Glomerular visceral epithelial cell (primary cell): Measurements from ENCODE around the gene ADTRP.
"Not testable (repeated sequence)": the region's sequence is repeated elsewhere in the genome, so short reads cannot be mapped to it uniquely, and the experiment has no call there.

ENCODE experiments used
- DNase-seq: peaks from one replicate; pipeline ENCODE4 v3.0.0-alpha.2; 2016; ENCODE audit errors: extremely low spot score

The ADTRP gene

DNA sequence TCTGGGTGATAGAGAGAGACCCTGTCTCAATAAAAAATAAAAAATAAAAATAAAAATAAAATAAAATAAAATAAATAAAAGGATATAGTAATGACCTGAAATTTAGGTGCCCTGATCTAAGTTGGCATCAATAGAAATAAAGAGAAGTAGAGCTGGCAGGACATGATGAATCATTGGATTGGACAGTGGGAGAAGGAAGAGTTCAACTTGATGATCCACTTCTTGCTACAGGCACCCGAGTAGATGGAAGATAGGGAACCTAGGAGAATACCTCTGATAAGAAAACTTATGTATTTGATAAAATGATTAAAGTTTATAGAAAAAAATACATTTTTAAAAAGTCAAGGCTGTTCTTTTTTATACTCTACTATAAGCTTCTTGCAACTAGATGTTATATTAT, 79.0 kb downstream of the ADTRP start:
- DNase-seq: no peak

DNA sequence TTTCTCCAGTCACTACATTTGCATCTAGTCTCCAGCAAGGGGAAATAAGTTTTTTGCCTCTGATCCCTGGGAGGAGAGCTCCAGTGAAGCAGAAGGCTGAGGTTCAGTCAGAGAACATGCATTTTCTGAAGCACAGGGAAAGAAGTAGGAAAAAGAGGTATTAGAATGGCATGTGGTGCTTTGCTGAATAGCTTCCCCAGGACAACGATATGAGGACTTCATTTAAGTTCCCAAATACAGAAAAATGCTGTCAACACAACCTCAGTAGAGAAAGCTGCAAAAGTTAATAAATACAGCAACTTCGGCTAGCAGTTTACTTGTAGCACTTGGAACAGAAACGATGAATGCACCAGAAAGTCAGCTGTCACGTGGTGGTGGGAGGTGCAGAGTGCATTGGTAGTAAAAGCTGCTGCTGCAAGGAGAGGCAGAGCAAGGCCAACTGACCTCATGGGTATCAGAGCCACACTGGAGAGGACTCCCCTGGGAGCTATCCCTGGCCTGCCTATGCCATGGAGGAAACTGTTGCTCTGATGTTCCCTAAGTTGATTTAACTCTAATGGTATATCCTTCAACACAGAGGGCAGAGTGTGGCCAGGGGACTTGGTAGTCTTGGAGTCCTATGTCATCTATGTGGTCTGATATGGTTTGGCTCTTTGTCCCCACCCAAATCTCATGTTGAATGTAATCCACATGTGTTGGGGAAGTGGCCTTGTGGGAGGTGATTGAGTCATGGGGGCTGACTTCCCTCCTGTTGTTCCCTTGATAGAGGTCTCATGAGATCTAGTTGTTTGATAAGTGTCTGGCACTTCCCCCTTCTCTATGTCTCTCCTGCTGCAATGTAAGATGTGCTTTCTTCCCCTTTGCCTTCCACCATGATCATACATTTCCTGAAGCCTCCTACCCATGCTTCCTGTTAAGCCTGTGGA, 85.9 kb downstream of the ADTRP start:
- no peak for DNase-seq

DNA sequence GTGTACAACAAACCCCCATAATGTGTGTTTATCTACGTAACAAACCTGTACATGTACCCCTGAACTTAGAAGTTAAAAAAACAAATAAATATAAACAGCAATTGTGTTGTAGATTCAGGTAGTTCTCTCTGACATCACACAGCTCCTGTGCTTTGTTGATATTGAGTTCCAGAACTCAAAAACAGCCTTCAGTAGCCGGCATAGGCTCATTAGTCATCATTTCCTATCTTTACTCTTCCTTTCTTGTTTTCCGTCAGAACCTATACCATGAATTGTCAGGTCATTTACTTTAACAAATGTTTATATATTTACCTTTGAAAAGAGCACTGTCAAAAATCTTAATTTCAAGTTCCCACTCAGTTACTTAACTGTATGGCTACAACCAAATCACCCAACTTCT, 88.8 kb downstream of the ADTRP start:
- DNase-seq: no peak

DNA sequence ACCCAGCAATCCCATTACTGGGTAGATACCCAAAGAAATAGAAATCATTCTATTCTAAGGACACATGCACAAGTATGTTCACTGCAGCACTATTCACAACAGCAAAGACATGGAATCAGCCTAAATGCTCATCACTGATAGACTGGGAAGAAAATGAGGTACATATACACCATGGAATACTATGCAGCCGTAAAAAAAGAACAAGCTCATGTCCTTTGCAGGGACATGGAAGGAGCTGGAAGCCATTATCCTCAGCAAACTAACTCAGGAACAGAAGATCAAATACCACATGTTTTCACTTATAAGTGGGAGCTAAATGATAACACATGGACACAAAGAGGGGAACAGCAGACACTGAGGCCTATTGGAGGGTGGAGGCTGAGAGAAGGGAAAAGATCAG, 89.2 kb downstream of the ADTRP start:
- not testable (repeated sequence) for DNase-seq

DNA sequence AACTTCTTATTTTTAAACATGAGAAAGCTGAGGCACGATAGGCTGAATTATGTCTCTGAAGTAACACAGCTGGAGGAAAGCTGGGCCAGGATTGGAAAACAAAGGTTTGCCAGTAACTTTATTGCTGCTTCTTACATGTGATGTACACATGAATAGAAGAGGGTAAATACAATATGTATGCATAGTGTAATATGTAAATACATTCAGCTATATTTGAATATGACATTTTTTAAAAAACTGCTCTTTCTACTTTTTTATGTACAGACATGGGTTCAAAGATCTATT, 90.2 kb downstream of the ADTRP start:
- no peak for DNase-seq

DNA sequence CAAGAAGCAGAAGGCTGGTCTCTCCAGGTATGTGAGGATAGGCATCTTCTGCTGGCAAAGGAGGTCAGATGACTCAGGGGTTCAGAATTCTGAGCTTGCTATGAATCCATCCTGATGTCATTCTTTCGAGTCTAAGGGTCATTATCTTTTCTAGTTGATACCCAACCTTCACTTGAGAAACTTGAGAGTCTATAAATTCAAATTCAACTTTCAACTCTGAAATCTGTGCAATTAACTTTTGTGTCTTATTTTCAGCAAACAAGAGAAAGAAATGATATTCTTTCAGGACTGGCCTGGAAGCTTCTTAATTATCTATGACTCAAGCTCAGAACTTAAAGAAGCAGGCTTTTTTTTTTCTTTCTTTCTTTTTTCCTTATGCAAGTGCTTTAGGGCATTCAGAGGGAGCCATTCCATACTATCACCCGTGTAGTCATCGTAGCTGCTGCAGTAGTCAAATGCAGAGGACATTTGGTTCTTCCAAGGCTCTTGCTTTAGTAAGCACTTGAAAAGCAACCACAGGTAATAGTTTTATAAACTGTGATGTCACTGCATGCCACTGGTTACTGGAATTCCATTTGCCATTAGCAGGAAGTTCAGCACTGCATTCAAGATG, 93.0 kb downstream of the ADTRP start:
- DNase-seq: peak; percentile 88

DNA sequence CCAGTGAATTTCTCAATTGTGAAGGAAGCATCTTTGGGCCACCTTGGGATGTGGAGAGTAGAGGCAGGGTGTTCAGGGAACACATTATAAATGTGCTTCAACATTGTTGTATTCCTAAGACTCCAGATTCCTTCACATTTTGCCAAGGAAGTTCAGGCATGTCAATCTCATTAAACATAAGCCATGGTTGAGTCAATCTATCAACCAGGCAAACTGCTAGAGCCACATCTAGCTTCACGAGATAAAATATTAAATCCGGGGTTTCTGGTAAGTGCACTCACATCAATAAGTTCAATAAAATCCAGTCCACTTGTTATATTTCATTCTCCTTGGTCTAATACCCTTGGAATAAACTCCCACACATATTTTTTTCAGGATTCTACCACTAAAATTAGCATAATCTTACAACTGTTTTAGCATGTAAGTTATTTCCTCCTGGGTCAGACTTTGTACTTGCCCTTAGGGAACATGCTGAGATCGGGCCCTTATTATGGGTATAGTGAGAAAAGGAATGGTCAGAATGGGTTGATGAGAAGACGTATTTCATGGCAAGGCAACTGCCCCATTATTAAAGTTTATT, 93.6 kb downstream of the ADTRP start:
- peak; percentile 19 for DNase-seq

DNA sequence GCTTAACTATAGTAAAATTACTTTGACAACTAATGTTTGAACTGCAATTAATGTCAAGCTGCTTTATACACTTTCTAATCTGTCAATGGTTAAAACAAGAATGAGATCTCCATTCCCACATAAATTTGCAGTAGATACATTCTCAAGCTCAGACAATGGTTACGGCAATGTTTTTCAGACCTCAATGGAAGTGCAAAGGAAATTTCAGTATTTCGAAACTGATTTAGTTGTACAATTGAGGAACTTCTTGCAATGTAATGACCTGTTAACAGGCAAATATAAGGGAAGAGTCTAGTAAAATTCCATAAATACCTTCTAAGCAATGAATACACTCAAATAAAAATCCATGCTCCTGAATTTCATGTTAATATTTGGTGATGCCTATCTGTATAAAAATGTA, 94.7 kb downstream of the ADTRP start:
- no peak for DNase-seq

DNA sequence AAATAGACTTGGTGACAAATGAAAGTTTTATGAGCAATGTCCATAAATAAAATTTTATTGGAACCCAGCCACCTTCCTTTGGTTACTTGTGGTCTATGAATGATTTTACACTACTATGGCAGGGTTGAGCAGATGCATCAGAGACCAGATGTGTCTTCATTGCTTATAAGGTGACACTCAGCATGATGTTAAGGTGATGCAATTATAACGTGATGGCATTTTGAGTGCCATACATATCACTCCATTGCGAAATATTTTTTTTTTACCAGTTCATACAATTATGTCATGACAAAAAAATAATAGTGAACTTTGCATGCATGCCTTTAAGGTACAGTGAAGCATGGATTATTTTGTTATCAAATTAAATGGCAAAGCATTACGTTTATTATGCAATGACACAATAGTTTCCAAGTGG, 96.0 kb downstream of the ADTRP start:
- DNase-seq: peak; percentile 20

DNA sequence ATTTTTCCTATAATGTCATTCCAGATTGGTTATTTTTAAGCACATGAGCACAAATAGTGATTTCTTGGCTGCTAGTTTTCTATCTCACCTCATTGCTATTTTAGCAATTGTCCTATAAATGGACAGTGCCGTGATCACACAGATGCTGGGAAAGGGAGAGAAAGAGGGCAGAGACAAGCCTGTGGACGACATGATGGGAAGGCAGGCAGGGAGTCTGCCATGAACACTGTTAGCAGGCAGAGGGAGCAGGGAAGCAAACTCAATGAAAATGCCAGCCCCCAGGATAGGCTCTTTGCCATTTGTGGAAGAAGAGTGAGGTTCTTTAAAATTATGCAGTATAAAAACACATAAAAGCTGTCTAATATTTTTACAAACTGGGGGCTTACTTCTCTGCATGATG, 96.8 kb downstream of the ADTRP start:
- no peak for DNase-seq

DNA sequence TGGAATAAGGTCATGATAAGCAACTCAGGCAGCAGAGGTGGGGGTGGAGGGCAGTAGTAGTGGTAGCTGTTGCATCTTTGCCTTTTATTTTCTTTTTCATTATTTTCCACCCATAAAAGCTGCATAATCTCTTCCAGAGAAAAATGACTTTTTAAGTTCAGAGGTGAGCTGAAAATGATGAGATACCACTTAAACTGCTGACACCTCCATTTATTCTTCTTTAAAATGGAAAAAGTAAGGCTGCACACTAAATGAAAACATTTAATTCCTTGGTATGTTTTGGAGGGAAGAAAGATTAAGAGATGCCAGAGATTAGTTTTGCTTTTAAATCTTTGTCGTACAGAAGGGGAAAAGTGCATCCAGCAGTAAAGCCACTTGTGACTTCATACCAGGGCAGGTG, 97.2 kb downstream of the ADTRP start:
- DNase-seq: no peak

DNA sequence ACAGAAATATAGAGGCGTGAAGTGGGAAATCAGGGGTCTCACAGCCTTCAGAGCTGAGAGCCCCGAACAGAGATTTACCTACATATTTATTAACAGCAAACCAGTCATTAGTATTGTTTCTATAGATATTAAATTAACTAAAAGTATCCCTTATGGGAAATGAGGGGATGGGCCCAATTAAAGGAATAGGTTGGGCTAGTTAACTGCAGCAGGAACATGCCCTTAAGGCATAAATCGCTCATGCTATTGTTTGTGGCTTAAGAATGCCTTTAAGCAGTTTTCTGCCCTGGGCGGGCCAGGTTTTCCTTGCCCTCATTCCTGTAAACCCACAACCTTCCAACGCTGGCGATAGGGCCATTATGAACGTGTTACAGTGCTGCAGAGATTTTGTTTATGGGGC, 98.1 kb downstream of the ADTRP start:
- DNase-seq: not testable (repeated sequence)

DNA sequence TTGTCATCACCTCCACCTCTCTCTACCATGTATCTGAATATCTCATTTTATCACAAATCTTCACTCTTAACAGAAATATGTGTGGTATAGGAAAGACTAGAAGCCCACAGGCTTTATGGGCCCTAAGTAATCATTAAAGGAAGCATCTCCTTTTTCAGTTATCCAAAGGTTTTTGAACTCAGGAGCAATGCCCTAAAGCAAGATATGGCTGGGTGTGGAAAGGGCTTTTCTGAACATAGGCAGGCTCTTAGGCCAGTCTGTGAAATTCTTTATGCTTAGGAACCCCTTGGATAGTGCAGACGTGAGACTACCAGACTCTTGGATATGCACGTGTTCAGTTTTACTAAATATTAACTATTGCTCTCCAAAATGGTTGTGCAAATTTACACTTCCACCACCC, 99.5 kb downstream of the ADTRP start:
- no peak for DNase-seq

DNA sequence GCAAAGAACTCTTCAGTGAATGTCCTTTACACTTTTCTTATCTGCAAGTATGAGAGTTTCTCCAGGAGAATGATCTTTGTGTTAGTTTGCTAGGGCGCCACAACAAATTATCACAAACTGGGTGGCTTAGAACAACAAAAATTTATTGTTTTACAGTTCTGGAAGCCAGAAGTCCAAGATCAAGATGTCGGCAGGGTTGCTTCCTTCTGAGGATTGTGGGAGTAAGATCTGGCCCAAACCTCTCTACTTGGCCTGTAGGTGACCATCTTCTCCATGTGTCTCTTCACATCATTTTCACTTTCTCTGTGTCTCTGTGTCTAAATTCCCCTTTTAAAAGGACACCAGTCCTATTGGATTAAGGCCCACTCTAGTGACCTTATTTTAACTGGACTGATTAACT, 103.0 kb downstream of the ADTRP start:
- DNase-seq: no peak

DNA sequence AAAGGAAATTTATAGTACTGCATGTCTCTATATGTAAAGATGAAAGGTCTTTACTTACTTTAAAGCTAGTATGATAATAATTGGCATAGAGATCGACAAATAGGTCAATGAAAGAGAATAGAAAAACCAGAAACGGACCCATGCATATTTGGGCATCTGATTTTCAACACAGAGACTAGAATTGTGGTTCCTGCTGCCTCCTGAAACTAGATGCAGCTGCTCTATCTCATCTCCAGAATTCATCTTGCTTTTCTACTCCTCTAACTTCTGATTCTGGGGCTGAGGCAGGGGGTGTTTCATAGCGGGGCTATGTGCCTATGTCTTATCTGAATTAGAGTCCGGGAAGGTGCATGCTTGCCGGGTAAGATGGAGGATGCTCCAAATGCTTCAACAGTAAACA, 105.9 kb downstream of the ADTRP start:
- no peak for DNase-seq

DNA sequence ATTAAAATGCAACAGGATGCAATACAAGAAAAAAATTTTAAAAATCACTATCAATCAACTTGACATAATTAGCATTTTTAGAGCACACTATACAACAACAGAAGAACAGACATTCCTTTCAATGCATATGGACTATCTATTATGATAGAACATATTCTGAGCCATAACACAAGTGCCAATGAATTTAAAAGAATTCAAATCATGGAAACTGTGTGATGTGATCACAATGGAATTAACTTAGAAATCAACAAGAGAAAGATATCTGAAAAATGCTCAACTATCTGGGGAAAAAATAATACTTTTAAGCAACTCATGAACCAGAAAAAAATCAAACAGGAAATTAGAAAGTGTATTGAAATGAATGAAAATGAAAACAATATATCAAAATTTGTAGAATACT, 106.3 kb downstream of the ADTRP start:
- no peak for DNase-seq

DNA sequence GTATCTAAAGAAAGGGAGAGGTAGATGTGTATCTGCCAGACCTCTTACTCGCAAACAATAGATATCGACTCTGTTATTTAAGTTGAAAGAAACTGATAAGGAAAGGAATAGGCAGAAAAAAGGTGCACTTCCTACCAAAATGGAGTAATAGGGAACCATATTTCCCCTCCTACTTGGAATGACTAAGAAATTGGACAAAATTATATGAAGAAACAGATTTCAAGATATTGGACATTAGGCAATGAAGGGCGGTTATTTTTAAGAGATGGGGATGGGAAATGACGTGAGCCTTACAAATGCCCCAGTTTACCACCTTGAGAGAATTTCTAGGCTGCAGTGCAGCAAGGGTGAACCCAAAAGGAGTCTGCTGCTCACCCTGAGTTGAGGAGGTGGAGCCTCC, 108.9 kb downstream of the ADTRP start:
- DNase-seq: no peak

DNA sequence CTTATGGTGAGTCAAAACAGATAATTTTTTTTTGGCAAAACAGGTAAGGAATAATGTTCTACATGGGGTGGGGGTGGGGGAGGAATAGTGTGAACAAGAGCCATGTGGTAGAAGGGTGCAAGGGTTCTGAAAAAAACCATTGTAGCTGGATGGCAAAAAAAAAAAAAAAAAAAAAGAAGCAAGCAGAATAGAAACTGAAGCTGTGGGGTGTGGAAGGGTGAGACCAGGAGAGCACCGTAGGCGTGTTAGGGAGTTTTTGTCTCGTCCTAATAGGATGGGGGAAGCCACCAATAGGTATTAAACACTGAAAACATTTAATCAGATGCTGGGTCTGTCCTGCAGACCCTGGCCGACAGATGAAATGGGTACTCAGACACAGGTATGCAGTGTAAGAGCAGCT, 110.1 kb downstream of the ADTRP start:
- DNase-seq: no peak

DNA sequence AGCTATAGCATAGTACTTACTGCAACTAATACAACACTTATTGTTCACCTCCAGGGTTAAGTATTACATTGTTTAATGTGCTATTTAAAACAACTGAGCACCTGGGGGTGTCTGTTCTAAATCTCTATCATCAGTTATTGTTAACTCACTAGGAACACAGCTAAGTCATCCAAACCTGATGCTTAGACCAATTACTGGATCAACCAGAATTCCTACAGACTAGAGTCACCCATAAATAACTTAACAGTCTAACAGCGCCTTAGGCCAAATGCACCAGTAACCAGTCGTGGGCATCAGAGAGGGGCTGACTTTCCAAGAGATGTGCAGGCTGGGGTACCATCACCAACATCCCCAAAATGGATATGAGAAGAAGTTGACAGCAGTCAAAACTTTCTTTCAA, 110.7 kb downstream of the ADTRP start:
- no peak for DNase-seq

DNA sequence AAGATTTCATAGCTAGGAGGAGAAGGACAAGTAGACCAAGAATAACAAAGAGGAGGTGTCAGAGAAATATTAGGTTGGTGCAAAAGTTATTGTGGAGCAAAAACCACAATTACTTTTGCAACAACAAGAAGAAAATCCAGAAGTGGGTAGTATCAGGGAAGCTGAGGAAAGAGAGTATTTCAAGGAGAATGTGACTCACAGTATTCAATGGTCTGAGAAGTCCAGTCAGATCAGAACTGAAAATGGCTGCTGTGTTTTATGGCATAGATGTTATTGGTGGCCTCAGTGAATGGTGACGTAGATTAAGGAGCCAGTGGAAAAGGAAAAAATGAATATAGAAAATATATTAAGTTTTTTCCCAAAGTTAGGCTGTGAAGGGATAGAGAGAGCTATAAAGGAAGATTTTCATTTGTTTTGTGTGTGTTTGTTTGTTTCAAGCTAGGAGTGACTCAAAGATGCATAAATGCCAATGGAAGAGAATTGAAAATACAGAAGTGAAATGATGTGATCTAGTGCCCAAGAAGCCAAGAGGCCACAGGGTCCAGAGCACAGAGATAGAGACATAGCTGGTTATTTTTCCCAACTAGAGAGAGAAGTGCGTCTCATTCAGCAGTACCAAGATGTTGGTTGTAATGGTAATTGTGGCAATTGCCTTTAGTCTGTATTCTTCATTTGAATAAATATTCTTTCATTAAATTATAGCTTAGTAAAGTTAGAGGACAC, 112.8 kb downstream of the ADTRP start:
- DNase-seq: no peak
